Duodenal mucosa (tissue), 2 donors: ENCODE measurements around the gene RGS3.
"Not testable (repeated sequence)": the region's sequence is repeated elsewhere in the genome, so short reads cannot be mapped to it uniquely, and the experiment has no call there.

Experiments used
- H3K27ac ChIP-seq: one replicate; pipeline ENCODE4 v1.7.0; 2013; ENCODE audit warnings: low read depth, low read length
- H3K27me3 ChIP-seq, 2 donors: one replicate each; pipeline ENCODE4 v1.7.0; 2013; ENCODE audit warnings: low read length in 2 of 2, control low read depth in 1 of 2; ENCODE audit not compliant: insufficient read depth in 2 of 2, control insufficient read depth in 1 of 2
- H3K36me3 ChIP-seq, 2 donors: one replicate each; pipeline ENCODE4 v1.7.0; 2013; ENCODE audit warnings: low read length in 2 of 2, control low read depth in 1 of 2; ENCODE audit not compliant: insufficient read depth in 2 of 2, control insufficient read depth in 1 of 2
- H3K4me1 ChIP-seq, 2 donors: one replicate each; pipeline ENCODE4 v1.7.0; 2013; ENCODE audit warnings: low read length in 2 of 2, control low read depth in 1 of 2; ENCODE audit not compliant: insufficient read depth in 2 of 2, control insufficient read depth in 1 of 2
- H3K4me3 ChIP-seq, 2 donors: one replicate each; pipeline ENCODE4 v1.7.0; 2013; ENCODE audit warnings: low read length in 2 of 2, low read depth in 1 of 2
- H3K9ac ChIP-seq, 2 donors: one replicate each; pipeline ENCODE4 v1.7.0; 2013; ENCODE audit warnings: low read length in 2 of 2, low read depth in 1 of 2
- H3K9me3 ChIP-seq, 2 donors: one replicate each; pipeline ENCODE4 v1.7.0; 2013; ENCODE audit warnings: low read length in 2 of 2, control low read depth in 1 of 2; ENCODE audit not compliant: control insufficient read depth in 1 of 2

Gene RGS3

DNA sequence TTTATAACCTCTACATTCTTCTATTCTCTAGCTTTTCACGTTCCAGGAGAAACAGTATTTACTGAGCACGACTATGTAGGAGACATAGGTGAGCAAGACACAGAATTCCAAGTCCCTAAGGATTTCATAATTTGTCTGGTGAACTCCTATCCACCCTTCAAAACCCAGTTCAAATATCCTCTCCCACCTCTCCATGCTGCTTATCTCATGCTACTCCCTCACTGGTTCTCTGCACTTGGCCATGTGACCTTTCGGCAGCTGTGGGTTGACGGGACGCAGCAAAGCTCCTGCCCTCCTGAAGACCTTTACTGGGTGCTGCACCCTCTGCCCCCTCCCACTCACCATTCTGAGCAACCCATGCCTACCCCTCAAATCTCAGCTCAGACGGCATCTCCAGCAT is 173.2 kb downstream of the RGS3 start:
- Histone ChIP-seq H3K27me3 (no peaks in the 10 kb centered on the region), H3K4me3 (no peak overlapping the region), H3K36me3 (no peaks in the 10 kb centered on the region), H3K4me1 (peaks cover 0 to 5% of the 10 kb centered on the region in 2 donors), H3K27ac (no peak overlapping the region), H3K9me3 (no peaks in the 10 kb centered on the region), H3K9ac (no peak overlapping the region)

DNA sequence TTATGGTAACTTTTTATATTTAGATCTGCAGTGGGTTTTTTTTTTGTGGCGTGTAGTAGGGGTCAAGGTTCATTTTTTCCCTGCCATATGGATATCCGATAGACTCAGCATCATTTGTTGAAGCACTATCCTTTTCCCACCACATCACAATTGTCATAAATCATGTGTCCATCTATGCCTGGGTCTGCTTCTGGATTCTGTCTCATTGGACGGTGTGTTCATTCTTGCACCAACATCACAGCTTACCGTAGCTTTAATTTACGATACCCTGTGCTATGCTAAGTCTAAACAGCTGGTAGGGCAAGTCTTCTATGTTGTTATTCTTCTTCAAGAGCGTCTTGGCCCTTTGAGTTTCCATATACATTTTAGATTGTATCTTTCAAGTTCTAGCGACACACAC is 175.0 kb downstream of the RGS3 start:
- Histone ChIP-seq H3K4me1 (peaks cover 0 to 5% of the 10 kb centered on the region in 2 donors), H3K36me3 (no peaks in the 10 kb centered on the region), H3K27me3 (no peaks in the 10 kb centered on the region), H3K9ac (no peak overlapping the region), H3K27ac (no peak overlapping the region), H3K4me3 (no peak overlapping the region), H3K9me3 (no peaks in the 10 kb centered on the region)

DNA sequence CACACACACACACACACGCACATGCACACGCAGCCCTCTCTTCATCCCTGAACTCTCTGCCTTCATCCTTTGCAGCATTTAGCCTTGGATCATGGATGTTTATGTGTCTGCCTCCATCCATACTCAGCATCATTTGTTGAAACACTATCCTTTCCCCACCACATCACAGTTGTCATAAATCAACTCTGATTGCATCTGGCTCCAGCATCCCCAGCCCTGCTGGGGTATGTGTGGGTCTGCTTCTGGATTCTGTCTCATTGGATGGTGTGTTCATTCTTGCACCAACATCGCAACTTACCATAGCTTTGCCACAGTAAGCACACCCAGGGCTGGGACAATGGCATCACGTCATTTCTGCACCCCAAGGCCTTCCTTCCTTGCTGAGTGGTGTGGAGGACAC is 175.4 kb downstream of the RGS3 start:
- Histone ChIP-seq H3K9ac (no peak overlapping the region), H3K27me3 (no peaks in the 10 kb centered on the region), H3K9me3 (no peaks in the 10 kb centered on the region), H3K27ac (no peak overlapping the region), H3K4me3 (no peak overlapping the region), H3K4me1 (peaks cover 0 to 5% of the 10 kb centered on the region in 2 donors), H3K36me3 (no peaks in the 10 kb centered on the region)

DNA sequence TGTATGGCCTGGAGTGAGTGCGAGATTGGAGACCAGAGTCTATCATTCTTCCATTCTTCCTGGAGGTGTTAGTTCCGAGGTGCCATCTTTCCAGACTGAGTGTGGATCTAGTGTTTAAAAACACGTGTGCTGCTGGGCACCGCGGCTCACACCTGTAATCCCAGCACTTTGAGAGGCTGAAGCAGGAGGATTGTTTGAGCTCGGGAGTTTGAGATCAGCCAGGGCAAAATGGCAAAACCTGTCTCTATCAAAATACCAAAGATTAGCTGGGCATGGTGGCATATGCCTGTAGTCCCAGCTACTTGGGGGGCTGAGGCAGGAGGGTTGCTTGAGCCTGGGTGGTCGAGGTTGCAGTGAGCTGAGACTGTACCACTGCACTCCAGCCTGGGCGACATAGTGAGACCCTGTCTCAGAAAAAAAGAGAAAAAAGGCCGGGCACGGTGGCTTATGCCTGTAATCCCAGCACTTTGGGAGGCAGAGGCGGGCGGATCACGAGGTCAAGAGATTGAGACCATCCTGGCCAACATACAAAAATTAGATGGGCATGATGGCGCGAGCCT is 176.0 kb downstream of the RGS3 start:
- H3K27ac ChIP-seq, H3K4me1 ChIP-seq, H3K4me3 ChIP-seq, H3K9ac ChIP-seq, H3K9me3 ChIP-seq, H3K27me3 ChIP-seq, H3K36me3 ChIP-seq: not testable (repeated sequence)

- Histone ChIP-seq H3K4me1 (no peaks in the 10 kb centered on the region), H3K9ac (no peak overlapping the region), H3K9me3 (no peaks in the 10 kb centered on the region), H3K4me3 (no peak overlapping the region), H3K36me3 (no peaks in the 10 kb centered on the region), H3K27me3 (no peaks in the 10 kb centered on the region), H3K27ac (no peak overlapping the region)
These were observed 176.9 kb downstream of the RGS3 start for GRCh38 chr9:113640418-113640817.

DNA sequence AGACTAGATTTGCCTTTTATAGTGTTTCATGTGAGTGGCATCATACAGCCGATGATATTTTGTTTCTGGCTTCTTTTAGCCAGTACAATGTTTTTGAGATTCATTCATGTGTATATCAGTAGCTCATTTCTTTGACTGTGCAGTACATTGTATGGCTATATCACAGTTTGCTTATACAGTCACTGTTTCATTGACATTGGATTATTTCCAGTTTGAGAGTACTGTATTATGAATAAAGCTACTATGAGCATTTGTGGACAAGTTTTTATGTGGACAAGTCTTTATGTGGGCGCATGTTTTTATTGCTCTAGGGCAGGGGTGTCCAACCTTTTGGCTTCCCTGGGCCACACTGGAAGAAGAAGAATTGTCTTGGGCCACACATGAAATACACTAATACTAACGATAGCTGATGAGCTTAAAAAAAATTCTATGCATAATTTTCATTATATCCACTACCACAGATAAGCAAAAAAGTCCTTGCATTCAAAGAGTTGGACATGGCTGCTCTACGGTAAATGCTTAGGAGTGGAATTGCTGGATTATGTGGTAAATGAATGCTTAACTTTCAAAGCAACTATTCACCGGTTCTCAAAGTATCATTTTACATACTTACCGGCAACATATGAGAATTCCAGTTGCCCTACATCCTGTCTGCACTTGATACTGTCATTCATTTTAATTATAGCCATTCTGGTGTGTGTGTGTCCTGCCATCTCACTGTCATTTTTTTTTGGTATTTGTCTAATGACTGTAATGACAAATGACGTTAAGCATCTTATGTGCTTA is 177.8 kb downstream of the RGS3 start:
- Histone ChIP-seq H3K27ac (no peak overlapping the region), H3K27me3 (no peaks in the 10 kb centered on the region), H3K9ac (no peak overlapping the region), H3K36me3 (no peaks in the 10 kb centered on the region), H3K4me3 (no peak overlapping the region), H3K4me1 (no peaks in the 10 kb centered on the region), H3K9me3 (no peaks in the 10 kb centered on the region)

- Histone ChIP-seq H3K9ac (no peak overlapping the region), H3K4me1 (peaks cover 0 to 6% of the 10 kb centered on the region in 2 donors), H3K4me3 (no peak overlapping the region), H3K9me3 (no peaks in the 10 kb centered on the region), H3K27me3 (no peaks in the 10 kb centered on the region), H3K36me3 (no peaks in the 10 kb centered on the region), H3K27ac (no peak overlapping the region)
These were observed 180.8 kb downstream of the RGS3 start for GRCh38 chr9:113644321-113644720.

GRCh38 chr9:113645227-113645977 is 181.9 kb downstream of the RGS3 start:
- Histone ChIP-seq H3K27ac (no peak overlapping the region), H3K9ac (no peak overlapping the region), H3K27me3 (no peaks in the 10 kb centered on the region), H3K9me3 (no peaks in the 10 kb centered on the region), H3K36me3 (no peaks in the 10 kb centered on the region), H3K4me1 (peaks cover 0 to 6% of the 10 kb centered on the region in 2 donors), H3K4me3 (no peak overlapping the region)

GRCh38 chr9:113645978-113646253 is 182.4 kb downstream of the RGS3 start:
- Histone ChIP-seq H3K9ac (no peak overlapping the region), H3K27me3 (no peaks in the 10 kb centered on the region), H3K4me3 (no peak overlapping the region), H3K9me3 (no peaks in the 10 kb centered on the region), H3K36me3 (no peaks in the 10 kb centered on the region), H3K27ac (no peak overlapping the region), H3K4me1 (peaks cover 0 to 6% of the 10 kb centered on the region in 2 donors)

DNA sequence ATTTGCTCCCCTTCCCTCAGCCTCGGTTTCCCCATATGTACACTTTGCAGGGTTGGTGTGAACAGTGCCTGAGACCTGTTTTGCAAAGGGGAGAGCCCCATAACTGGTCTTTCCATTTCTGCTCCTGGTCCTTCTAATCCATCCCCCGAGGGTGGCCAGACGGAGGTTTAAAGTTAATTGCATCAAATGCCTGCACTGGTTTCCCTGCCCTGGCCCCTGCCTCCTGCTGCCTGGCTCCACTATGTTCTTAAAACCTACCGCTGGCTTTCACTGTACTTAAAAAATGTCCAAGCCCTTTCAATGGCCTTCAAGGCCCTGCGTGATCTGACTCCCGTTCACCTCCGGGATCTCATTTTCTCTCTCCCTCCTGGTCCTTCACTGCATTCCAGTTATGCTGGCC is 183.0 kb downstream of the RGS3 start:
- Histone ChIP-seq H3K27me3 (no peaks in the 10 kb centered on the region), H3K4me1 (peaks cover 0 to 6% of the 10 kb centered on the region in 2 donors), H3K36me3 (no peaks in the 10 kb centered on the region), H3K4me3 (no peak overlapping the region), H3K9ac (no peak overlapping the region), H3K9me3 (no peaks in the 10 kb centered on the region), H3K27ac (no peak overlapping the region)
